Lung (tissue), 12 donors: ENCODE data around the gene TAGLN. TPM values are rescaled to one million over a fixed set of nuclear protein-coding genes. Genes with fewer than 3 reads are reported as not detected.

Experiments
- ATAC-seq: fragments of 200-7000 bp; cut with Tn5 transposase; one replicate; pipeline ENCODE4 v1.9.1; 2020; ENCODE audit warnings: moderate number of reproducible peaks; ENCODE audit not compliant: insufficient read depth, low FRiP score
- DNase-seq, 3 donors: peaks; one replicate each; pipeline ENCODE4 v3.0.0-alpha.2; 2013 to 2017
- H3K27ac ChIP-seq, 2 donors: one replicate each; pipeline ENCODE4 v1.5.1; 2013; ENCODE audit warnings: mild to moderate bottlenecking in 2 of 2, moderate library complexity in 2 of 2, control low read depth in 1 of 2, inconsistent platforms in 1 of 2, low read depth in 1 of 2, low read length in 1 of 2
- H3K27me3 ChIP-seq, 3 donors: one replicate each; pipeline ENCODE4 v1.5.1; 2013; ENCODE audit warnings: low read length in 2 of 3; ENCODE audit not compliant: control insufficient read depth in 3 of 3, insufficient read depth in 3 of 3
- H3K36me3 ChIP-seq, 4 donors: one replicate each; pipeline ENCODE4 v1.5.1; 2013; ENCODE audit warnings: low read length in 4 of 4, mild to moderate bottlenecking in 1 of 4, moderate library complexity in 1 of 4; ENCODE audit not compliant: control insufficient read depth in 4 of 4, insufficient read depth in 4 of 4
- H3K4me1 ChIP-seq, 5 donors: one replicate each; pipeline ENCODE4 v1.5.1; 2013; ENCODE audit warnings: low read length in 5 of 5, mild to moderate bottlenecking in 2 of 5, moderate library complexity in 1 of 5; ENCODE audit not compliant: control insufficient read depth in 5 of 5, insufficient read depth in 5 of 5
- H3K4me3 ChIP-seq: one replicate; pipeline ENCODE4 v1.5.1; 2013; ENCODE audit warnings: mild to moderate bottlenecking, control low read depth, moderate library complexity
- H3K9ac ChIP-seq, 2 donors: one replicate each; pipeline ENCODE4 v1.5.1; 2013; ENCODE audit warnings: low read length in 2 of 2, control low read depth in 1 of 2; ENCODE audit not compliant: insufficient read depth in 1 of 2
- H3K9me3 ChIP-seq, 4 donors: one replicate each; pipeline ENCODE4 v1.5.1; 2013; ENCODE audit warnings: low read length in 3 of 4, mild to moderate bottlenecking in 1 of 4, moderate library complexity in 1 of 4; ENCODE audit not compliant: control insufficient read depth in 4 of 4, insufficient read depth in 3 of 4
- CTCF ChIP-seq: IDR thresholded peaks from 2 replicates; pipeline ENCODE4 v1.5.1; 2012; ENCODE audit warnings: mild to moderate bottlenecking; ENCODE audit errors: control extremely low read depth, extremely low read depth
- WGBS, 2 donors: extraction: QIAGEN DNeasy Blood & Tissue Kit; methylation state at CpG; one replicate each; pipeline ENCODE4 v1.1.7; 2013; 5-methylcytosine and 5-hydroxymethylcytosine counted together
- polyA plus RNA-seq, 2 donors: library from polyadenylated mRNA; stranded (reverse); fragments of 200-250 nt; gene quantifications; one replicate each; pipeline ENCODE4 v1.2.1, GENCODE V29; 2013
- total RNA-seq, 2 donors: library from RNA; depleted of rRNA in 1 of 2; stranded (reverse); fragments of >200 nt in 1 of 2; gene quantifications; one replicate each; pipeline ENCODE4 v1.2.1, GENCODE V29; 2014 to 2021
- donor health status: control.
- donor health status: control.
- donor health status: Bipolar disorder and iron deficiency.
- donor health status: healthy.
- donor health status: DM: yes; HTN: yes; CAD: no.

Gene TAGLN
- total and polyA plus RNA-seq, 4 donors, result 172 to 683 (median 519) TPM

DNA sequence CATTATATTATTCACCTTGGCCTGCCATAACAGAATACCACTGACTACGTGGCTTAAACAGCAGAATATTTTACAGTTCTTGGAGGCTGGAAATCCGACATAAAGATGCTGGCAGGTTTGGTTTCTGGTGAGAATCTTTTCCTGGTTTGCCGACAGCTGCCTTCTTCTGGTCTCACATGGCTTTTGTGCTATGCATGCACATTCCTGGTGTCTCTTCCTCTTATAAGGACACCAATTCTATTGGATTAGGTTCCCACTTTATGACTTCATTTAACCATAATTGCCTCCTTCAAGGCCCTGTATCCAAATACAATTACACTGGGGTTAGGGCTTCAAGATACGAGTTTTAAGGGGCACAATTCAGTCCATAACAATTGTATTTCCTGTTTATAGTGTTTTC, 50.4 kb downstream of the TAGLN start:
- no peak for DNase-seq
- no peak for ATAC-seq
- H3K36me3 ChIP-seq, result peaks cover 17 to 36% (median 21%) of the 10 kb centered on the region in 4 donors
- H3K27me3 ChIP-seq, result no peaks in the 10 kb centered on the region
- H3K4me1 ChIP-seq, result no peaks in the 10 kb centered on the region
- TF ChIP-seq CTCF, result no peak
- no peak overlapping the region for H3K4me3 ChIP-seq
- no peak overlapping the region for H3K9ac ChIP-seq
- H3K9me3 ChIP-seq, result no peaks in the 10 kb centered on the region
- no peak overlapping the region for H3K27ac ChIP-seq
- WGBS, 2 donors, result 85 to 86% methylated on average over 4 of the region's 4 CpGs

GRCh38 chr11:117251506-117251905, 52.3 kb downstream of the TAGLN start:
- H3K9ac ChIP-seq, result no peak overlapping the region
- no peaks in the 10 kb centered on the region for H3K27me3 ChIP-seq
- DNase-seq (no peak), ATAC-seq (no peak)
- peaks cover 10 to 32% (median 17%) of the 10 kb centered on the region in 4 donors for H3K36me3 ChIP-seq
- H3K27ac ChIP-seq, result no peak overlapping the region
- no peaks in the 10 kb centered on the region for H3K4me1 ChIP-seq
- H3K9me3 ChIP-seq, result no peaks in the 10 kb centered on the region
- TF ChIP-seq CTCF, result no peak
- no peak overlapping the region for H3K4me3 ChIP-seq
- WGBS, 2 donors, result 95 to 98% methylated on average over 9 to 10 of the region's 10 CpGs

GRCh38 chr11:117255966-117256365, 56.8 kb downstream of the TAGLN start:
- TF ChIP-seq CTCF, result no peak
- H3K27ac ChIP-seq, result no peak overlapping the region
- H3K4me1 ChIP-seq, result no peaks in the 10 kb centered on the region
- peaks cover 4 to 16% (median 10%) of the 10 kb centered on the region in 4 donors for H3K36me3 ChIP-seq
- H3K9me3 ChIP-seq, result no peaks in the 10 kb centered on the region
- DNase-seq (no peak), ATAC-seq (no peak)
- no peak overlapping the region for H3K4me3 ChIP-seq
- H3K27me3 ChIP-seq, result no peaks in the 10 kb centered on the region
- no peak overlapping the region for H3K9ac ChIP-seq
- 84 to 88% methylated on average over 3 of the region's 3 CpGs for WGBS, 2 donors

DNA sequence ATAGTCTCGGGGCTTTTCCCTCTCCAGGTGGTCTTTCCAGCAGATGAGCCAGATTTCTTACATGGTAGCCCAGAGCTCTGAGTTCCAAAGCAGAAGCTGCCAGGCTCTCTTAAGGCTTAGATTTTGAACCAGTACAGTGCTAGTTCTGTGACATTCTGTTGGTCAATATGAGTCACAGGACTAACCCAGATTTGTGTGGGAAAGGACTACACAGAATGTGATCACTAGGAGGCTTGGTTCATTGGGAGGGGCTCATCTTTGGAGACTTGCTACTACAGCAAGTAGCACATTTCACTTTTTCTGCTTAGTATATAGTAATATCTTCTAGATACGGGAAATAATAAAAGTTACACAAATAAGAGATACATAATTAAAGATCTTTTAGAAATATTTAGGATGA, 57.4 kb downstream of the TAGLN start:
- TF ChIP-seq CTCF, result no peak
- no peaks in the 10 kb centered on the region for H3K4me1 ChIP-seq
- H3K27me3 ChIP-seq, result no peaks in the 10 kb centered on the region
- 70 to 77% methylated on average over 2 of the region's 2 CpGs for WGBS, 2 donors
- no peak overlapping the region for H3K27ac ChIP-seq
- H3K36me3 ChIP-seq, result peaks cover 4 to 16% (median 10%) of the 10 kb centered on the region in 4 donors
- no peak for ATAC-seq
- no peaks in the 10 kb centered on the region for H3K9me3 ChIP-seq
- no peak for DNase-seq
- no peak overlapping the region for H3K9ac ChIP-seq
- H3K4me3 ChIP-seq, result no peak overlapping the region
